ENCODE results near the gene KCNAB1. TPM values are rescaled to one million over a fixed set of nuclear protein-coding genes. Genes with fewer than 3 reads are reported as not detected.
"Not testable (repeated sequence)": the region's sequence is repeated elsewhere in the genome, so short reads cannot be mapped to it uniquely, and the experiment has no call there.

Gene KCNAB1
- polyA plus RNA-seq, 1 donor = 3.8 TPM

DNA sequence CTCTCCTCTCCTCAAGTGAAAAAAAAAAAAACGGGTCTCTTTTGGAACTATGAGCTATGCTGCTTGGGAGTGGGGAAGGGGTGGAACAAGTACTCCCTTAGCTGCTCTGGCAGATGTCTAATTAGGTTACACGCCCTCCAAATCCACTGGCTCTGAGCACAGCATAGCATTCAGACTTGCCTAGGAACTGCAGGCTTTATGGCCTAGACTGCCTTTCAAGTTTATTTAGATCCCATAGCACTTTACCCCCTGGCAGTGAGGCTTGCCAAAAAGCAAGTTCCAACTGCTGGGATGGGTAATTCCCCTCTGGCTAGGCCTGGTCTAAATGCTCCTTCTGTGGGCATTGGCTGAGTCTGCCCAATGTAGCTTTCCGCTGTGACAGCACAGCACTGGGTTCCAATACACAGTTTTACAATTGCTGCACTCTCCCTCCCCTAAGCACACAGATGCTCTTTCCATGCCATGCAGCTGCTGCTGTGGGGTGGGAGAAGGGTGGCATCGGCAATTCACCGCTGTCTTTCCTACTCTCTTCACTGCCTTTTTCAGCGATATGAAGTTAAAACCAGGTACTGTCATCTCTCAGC, 152.8 kb downstream of the KCNAB1 start:
- peak; percentile 11 for DNase-seq

- no peak for DNase-seq
Observed at GRCh38 chr3:156274791-156275190, 154.4 kb downstream of the KCNAB1 start.

DNA sequence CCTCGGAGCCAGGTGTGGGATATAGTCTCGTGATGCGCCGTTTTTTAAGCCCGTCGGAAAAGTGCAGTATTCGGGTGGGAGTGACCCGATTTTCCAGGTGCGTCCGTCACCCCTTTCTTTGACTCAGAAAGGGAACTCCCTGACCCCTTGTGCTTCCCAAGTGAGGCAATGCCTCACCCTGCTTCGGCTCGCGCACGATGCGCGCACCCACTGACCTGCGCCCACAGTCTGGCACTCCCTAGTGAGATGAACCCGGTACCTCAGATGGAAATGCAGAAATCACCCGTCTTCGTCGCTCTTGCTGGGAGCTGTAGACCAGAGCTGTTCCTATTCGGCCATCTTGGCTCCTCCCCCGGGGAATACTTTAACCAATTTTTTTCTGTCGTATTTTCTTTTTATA, 164.3 kb downstream of the KCNAB1 start:
- DNase-seq = not testable (repeated sequence)

GRCh38 chr3:156285626-156286025, 165.2 kb downstream of the KCNAB1 start:
- no peak for DNase-seq

GRCh38 chr3:156290924-156291271, 170.5 kb downstream of the KCNAB1 start:
- DNase-seq = no peak

DNA sequence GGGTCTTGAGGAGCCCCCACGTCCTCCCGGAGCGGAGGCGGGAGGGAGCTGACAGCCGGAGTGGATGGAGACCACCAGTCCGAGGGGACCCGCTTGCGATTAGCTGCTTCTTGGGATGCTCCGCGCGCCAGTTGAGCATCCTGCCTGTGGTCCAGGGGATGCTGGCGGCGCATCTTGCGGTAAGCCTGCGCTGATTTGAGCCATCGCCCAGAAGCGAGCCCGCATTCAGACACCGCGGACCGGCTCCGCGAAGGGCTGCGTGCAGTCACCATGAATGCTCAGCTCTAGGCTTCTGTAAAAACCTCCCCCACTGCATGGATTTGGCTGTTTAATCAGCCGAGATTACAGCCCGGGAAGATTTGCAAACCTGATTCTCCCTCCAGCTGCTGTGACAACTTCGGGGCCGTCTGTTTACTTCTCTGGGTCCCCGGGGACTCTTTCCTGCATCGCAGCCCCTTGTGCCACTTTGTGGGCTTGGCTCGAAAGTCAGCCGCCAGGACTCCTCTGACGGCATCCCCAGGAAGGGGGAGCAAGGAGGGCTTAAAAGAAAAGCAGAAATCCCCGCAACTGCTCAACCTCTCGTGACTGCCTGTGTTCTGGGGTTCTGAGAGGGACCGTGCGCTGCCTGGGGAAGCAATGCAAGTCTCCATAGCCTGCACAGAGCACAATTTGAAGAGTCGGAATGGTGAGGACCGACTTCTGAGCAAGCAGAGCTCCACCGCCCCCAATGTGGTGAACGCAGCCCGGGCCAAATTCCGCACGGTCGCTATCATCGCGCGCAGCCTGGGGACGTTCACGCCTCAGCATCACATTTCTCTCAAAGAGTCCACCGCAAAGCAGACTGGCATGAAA, 171.1 kb downstream of the KCNAB1 start:
- no peak for DNase-seq

DNA sequence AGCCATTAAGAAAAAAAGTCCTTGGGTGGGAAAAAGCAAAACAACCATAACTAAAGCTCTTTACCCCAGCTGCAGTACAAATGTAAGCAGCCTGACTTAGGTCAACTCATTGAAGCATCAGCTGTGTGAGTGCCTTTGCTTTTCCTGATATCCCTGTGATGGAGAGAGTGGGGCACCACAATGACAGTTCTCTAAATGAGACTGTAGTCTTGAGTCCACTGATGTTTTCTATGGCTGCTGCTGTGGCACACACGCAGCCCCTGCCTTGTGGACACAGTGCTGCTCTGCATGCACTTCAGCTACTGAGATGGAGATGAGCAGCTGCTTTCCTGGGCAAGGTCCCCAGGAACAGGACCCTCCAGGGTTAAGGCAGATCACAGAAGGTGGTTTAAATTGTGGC, 173.2 kb downstream of the KCNAB1 start:
- DNase-seq = no peak

DNA sequence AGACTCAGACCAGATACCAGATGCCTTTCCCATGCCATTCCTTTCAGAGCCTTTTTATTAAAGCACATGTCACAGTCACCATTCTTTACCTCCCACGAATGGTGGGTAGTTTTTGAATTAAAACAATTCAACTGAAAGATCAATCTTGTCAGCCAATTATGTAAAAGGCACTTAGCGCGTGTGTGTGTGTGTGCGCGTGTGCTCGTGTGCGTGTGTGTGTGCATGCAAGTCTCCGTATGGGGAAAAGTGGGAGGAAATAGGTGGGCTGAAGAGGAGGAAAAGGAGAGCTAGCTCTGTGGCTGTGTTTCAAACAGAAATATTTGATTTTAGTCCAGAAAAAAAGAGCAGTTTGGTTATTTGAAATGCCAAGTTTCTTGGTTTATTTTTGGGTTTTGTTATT, 177.2 kb downstream of the KCNAB1 start:
- DNase-seq = no peak

GRCh38 chr3:156298014-156298413, 177.6 kb downstream of the KCNAB1 start:
- DNase-seq = no peak

DNA sequence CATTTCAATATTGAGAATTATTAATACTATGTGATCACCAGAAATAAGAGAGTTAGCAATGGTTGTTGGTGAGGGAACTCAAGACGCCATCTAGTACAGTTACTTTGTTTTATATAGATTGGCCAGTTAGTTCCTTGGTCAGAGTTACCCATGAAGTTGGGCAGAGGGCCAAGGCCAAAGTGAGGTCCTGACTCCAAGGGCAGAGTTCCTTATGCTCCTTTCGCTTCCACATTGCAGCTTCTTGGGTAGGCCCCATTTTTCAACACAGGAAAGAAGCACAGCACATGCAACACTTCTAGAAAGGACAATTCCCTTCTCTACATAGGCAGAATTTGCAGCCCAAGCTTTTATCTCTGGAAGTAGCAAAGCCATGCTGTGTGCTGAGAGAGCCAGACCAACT, 178.6 kb downstream of the KCNAB1 start:
- DNase-seq = peak; percentile 41

DNA sequence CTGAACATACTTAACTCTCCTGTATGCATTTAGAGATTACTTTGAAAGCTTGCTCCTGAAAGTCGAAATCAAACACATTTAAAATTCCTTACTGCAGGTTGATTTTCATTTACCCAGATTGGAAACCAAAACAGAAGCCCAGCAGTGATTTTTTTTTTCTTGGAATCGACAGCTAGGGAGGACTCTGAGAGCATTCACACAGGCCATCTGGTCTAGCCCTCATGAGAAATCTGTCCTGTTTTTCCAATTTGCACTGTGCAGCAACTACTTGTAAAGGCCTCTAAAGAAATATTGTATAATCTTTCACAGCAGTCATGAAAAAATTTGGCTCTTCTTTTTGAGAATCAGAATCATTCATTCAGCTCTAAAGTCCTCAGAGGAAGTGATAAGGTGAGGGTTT, 179.2 kb downstream of the KCNAB1 start:
- no peak for DNase-seq

DNA sequence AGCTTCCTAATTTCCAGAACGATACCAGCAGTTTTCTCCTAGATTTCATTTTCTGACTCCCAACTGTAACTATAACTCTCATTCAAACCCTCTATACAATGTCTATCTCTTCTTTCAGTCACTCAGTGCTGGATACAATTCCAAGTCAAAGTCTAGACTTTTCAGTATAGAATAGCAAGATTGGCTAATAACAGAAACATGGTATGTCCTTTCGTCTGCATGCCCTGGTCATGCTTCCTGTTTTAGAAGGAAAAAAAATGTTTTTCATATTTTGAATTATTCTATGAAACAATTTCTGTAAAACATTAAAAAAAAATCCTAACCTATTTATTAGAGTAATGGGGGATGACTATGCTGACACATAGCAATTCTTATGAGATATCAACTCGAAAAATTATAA, 180.0 kb downstream of the KCNAB1 start:
- no peak for DNase-seq

GRCh38 chr3:156300929-156301840, 180.8 kb downstream of the KCNAB1 start:
- no peak for DNase-seq

DNA sequence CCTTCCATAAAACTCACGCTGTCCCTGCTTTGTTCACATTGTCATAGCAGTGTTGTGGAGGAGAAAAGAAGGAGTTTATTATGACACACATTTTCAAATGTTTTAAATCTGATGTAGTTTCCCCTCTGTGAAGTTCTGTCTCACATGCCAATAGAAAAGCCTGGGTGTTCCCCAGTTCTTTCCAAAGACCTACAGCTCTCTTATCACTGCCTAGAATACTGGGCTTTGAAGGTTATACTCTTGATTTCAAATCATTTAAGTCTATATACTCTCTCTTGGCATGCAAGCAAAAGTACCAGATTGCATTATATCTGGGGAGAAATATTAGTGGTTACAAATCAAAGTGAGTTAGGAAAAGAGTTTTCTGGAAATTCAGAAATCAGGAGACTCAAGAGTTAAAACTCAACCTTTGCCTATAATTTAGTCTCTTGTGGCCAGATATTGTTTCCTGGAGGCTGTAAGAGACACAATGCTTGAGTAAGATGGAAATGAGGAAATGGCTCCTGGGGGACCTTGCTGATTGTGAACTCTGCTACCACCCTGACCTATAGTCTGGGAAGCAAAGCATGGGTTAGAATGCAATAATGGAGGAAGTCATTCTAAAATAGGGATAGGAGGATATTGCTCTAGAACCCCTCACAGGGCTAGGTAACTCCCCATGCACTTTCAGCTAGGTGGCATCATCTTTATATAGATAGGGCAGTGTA, 182.8 kb downstream of the KCNAB1 start:
- no peak for DNase-seq

DNA sequence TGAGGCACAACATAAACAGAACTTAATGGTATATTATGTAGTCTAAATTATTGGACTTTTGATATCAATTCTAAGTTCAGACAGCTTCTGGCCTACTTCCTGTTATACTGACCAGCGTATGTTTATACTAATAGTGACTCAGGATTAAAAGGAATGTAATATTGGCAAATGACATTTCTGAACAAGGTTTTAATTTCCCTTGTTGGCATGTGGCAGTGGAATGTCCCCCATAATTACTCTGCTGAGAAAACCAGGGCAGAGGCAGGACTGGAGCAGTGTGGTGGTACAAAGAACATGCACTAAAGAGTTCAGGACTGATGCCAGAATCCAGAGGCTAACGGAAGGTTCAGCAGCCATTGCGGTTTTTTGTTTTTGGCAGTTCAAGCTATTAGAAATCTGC, 184.0 kb downstream of the KCNAB1 start:
- no peak for DNase-seq

GRCh38 chr3:156305672-156306071, 185.3 kb downstream of the KCNAB1 start:
- no peak for DNase-seq

DNA sequence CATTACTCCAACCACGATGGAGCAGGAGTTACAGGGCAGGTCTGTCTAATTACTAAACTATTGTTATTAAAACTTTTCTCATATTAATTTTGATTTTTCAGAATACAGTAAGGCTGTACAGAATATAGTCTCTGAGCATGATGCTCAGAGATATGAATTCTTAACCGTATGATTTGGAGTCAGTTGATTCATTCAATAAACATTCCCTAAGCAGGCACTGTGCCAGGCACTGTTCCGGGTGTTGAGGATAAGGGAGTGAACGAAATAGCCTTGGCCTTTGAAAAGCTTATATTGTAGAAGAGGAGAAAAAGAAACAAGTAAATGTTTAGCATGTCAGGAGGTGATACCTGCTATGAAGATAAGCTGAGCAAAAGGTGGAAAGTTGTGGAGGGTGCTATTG, 187.3 kb downstream of the KCNAB1 start:
- peak; percentile 32 for DNase-seq

DNA sequence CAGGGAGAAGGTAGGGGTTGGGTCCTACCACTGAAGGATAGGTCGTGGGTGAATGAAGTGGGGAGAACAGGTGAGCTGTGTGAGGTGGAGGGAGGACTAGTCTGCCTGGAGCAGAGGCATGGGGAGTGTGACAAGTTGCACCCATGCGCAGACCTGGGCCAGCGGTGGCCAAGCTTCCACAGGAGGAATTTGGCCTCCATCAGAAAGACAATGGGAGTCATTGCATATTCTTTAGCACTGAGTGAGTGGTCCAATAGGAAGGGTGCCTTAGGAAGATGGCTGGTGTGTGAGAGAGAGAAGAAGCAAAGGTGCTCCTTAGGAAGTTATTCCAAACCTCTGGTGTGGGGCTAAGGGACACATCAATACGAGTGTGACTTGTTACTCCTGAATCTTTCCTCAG, 191.1 kb downstream of the KCNAB1 start:
- no peak for DNase-seq

DNA sequence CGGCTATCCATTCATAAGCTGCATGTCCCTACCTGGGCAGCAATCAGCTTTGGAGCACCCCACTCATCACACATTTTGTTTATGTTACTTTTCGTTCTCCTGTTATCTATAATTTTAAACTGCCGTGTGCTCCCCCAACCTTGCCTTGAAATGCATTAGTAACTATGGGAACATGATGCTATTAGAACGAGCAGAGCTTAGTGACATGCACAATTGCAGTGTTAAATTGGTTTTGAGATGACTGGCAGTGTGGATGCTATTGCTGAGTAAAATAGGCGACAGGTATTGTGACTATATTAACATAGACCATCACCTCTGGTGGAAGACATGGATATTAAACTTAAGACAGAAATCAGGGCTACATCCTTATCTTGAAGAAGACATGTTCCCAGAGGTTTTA, 191.6 kb downstream of the KCNAB1 start:
- no peak for DNase-seq

GRCh38 chr3:156316076-156316475, 195.7 kb downstream of the KCNAB1 start:
- DNase-seq = no peak

DNA sequence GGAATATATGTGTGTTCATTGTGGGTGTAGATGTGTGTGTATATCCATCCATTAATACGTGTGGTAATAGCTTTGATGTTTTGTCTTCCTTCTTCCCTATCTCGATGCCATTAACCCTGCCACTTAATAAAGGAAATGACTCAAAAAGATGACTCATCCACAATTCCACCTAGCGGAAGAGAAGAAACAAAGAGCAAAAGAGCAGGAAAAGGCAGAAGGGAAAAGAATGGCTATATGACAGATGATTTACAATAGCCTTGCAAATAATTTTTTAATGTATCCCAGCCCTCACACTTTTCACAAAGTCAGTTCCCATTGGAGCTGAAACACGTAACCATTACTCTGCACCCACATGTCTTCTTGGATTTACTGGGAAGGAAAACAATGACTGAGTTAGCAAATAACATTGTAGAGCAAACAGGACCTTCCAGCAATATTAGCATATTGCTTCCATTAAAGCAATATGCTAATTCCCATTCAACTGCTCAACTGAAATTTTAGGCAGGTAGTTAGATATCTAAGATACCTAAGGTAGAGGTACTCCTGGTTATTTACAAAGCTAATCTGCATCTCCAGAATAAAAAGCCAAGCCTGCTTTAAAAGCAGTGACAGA, 197.2 kb downstream of the KCNAB1 start:
- no peak for DNase-seq

DNA sequence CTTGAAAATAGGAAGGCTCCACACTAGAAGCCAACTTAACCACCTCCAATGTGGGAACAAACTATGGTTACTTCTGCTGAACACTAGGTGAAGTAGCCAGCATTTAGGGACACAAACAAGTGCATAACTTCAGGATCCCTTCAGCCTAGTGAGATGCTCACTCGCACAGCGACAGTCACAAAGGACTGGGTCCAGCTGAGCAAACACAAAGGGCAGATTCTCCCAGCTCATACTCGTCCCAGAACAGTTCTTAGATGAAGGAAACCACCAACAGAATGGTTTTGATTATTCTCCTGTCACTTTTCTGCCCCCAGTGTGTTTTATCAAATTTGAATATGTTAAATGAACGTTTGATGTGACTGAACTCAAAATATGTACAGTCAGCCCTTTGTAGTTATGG, 201.6 kb downstream of the KCNAB1 start:
- no peak for DNase-seq
